BLaER1 treated with 17β-estradiol and CSF1 and Interleukin-3, amounts not matched to agents 10 nM and 100 nM (cell line): ENCODE measurements around the gene GNA12.
A peak's percentile ranks its signal among the peaks of the same experiment; 100 is the strongest.

Source experiments
- H3K27ac ChIP-seq, 11 experiments: shearing (Covaris generic); formaldehyde crosslinking; 2 replicates each; pipeline ENCODE4 v1.8.1; 2022
- H3K27me3 ChIP-seq, 11 experiments: shearing (Covaris generic); formaldehyde crosslinking; 2 replicates each; pipeline ENCODE4 v1.8.1; 2022
- H3K36me3 ChIP-seq, 11 experiments: shearing (Covaris generic); formaldehyde crosslinking; 2 replicates each; pipeline ENCODE4 v1.8.1; 2022
- H3K4me1 ChIP-seq, 10 experiments: shearing (Covaris generic); formaldehyde crosslinking; 2 replicates each; pipeline ENCODE4 v1.8.1; 2022
- H3K4me2 ChIP-seq, 11 experiments: shearing (Covaris generic); formaldehyde crosslinking; 2 replicates each; pipeline ENCODE4 v1.8.1; 2022
- H3K4me3 ChIP-seq, 10 experiments: shearing (Covaris generic); formaldehyde crosslinking; 2 replicates each; pipeline ENCODE4 v1.8.1; 2022
- H3K9ac ChIP-seq, 11 experiments: shearing (Covaris generic); formaldehyde crosslinking; 2 replicates each; pipeline ENCODE4 v1.8.1; 2022
- H3K9me3 ChIP-seq, 11 experiments: shearing (Covaris generic); formaldehyde crosslinking; replicated peaks in 1 of 11; 2 replicates each; pipeline ENCODE4 v1.8.1; 2022
- H4K20me1 ChIP-seq, 11 experiments: shearing (Covaris generic); formaldehyde crosslinking; 2 replicates each; pipeline ENCODE4 v1.8.1; 2022
- Cebpa-rat ChIP-seq, 11 experiments: shearing (Covaris generic); IDR thresholded peaks; 2 replicates each; pipeline ENCODE4 v1.8.1; 2022

The GNA12 gene, protein sequence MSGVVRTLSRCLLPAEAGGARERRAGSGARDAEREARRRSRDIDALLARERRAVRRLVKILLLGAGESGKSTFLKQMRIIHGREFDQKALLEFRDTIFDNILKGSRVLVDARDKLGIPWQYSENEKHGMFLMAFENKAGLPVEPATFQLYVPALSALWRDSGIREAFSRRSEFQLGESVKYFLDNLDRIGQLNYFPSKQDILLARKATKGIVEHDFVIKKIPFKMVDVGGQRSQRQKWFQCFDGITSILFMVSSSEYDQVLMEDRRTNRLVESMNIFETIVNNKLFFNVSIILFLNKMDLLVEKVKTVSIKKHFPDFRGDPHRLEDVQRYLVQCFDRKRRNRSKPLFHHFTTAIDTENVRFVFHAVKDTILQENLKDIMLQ

DNA sequence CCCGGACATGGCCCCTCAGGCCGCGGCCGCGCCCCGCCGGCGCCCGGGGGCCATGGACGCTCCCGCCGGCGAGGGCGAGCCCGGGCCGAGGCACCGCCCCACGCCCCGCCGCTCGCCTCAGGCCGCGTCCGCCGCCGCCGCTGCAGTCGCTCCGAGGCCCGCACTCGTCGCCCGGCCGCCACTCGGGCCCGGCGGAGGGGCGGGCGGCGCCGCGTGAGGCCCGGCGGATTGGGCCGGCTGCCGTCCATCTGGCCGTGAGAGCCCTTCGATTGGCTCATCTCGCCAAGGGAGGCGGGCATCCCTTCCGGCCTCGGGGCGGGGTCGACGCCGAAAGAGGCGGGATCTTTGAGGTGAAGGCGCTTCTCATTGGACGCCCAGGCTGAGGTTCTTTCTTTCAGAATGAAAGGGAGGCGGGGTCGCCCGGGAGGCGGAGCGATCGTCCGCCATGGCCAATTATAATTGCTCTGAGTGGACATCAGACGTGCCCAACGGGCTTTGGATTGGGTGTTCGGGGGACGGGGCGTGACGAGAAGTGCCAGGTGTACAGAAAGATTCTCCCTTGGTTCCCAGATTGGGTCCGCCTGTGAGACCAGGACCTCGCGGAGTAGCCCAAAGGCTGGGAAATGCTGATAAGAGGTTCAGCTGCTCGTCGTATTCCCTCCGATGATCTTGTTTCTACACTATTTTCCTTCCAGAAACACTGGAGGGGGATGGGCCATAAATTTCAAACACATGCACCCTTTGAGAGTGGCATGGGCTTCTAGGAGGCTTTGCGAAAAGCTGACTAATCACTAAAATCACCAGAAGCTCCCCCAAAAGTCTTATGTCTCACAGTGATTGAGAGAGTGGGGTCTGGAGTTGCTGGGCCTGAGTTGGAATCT, at the start of gene GNA12:
TSS of gene GNA12 (minus strand) at position 156 of the 881 bp plus-strand sequence. CDS start at position 9, 147 bp downstream.
- Histone ChIP-seq H3K9ac (peak within 1 kb of the TSS; percentile 90 to 95 (median 92)), H3K9me3 (peaks cover 0 to 19% (median 10%) of the 10 kb centered on the region in 11 experiments; a peak in 14 of 22 replicates), H3K27ac (peak within 1 kb of the TSS; percentile 75 to 92 (median 89)), H3K4me1 (peaks cover 41 to 49% (median 44%) of the 10 kb centered on the region in 10 experiments), H3K27me3 (no peaks in the 10 kb centered on the region), H3K4me3 (peak within 1 kb of the TSS; percentile 67 to 95 (median 87)), H4K20me1 (peaks cover 0 to 44% (median 22%) of the 10 kb centered on the region in 11 experiments; a peak in 15 of 22 replicates), H3K4me2 (peak within 1 kb of the TSS; percentile 90 to 98 (median 94)), H3K36me3 (peaks cover 0 to 36% (median 16%) of the 10 kb centered on the region in 11 experiments; a peak in 12 of 22 replicates)
- TF ChIP-seq Cebpa-rat (IDR thresholded peaks at IDR 0.05): no peak

DNA sequence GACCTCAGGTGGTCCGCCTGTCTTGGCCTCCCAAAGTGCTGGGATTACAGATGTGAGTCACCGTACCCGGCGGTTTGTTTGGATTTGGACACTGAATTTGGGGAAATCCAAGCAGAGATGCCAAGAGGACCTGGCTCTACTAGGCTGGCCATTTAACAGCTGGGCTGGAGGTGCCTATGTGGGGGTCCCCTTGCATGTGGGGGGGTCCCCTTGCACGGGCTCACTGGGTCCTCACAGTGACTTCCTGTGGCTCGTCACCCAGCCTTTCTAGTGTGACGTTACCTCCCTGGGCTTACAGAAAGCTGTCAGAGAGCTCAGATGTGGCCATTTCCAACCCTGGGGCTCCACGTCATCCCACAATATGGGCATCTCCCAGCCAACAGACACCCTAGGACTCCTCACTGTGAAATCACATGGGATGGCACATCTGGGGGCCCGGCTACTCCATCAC, 49.3 kb upstream of the GNA12 start:
- Histone ChIP-seq H3K4me3 (peak overlapping the region in 8 of 10 experiments; percentile 46 to 63 (median 52); a peak in 15 of 20 replicates), H3K36me3 (no peaks in the 10 kb centered on the region), H3K4me1 (peaks cover 25 to 67% (median 46%) of the 10 kb centered on the region in 10 experiments), H3K27me3 (no peaks in the 10 kb centered on the region), H3K9ac (peak overlapping the region in 10 of 11 experiments; percentile 2 to 81 (median 68); a peak in 18 of 22 replicates), H3K27ac (peak overlapping the region in 9 of 11 experiments; percentile 50 to 86 (median 74); a peak in 17 of 22 replicates), H3K9me3 (peaks cover 4 to 14% (median 7%) of the 10 kb centered on the region in 11 experiments; a peak in 21 of 22 replicates), H4K20me1 (no peaks in the 10 kb centered on the region), H3K4me2 (peak overlapping the region; percentile 69 to 95 (median 90))
- TF ChIP-seq Cebpa-rat (IDR thresholded peaks at IDR 0.05): no peak

DNA sequence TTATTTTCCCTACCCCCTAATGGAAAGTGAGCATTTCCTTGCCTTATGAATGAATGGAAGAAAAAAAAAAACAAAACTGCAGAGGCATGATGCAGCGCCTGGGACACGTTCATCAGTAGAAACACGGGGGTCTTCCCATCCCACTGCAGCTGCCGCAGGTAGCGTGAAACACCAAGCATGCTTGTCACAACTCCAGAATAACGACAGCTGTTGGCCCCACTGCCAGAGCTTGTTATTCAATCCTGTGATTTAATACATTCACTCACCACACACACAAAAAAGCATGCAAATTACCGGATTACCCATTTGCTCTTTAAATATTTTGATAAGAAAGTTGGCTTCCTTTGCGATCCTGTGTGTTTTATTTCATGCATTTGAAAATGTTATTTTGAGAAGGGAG, 48.4 kb upstream of the GNA12 start:
- Histone ChIP-seq H3K27ac (peak overlapping the region in 5 of 11 experiments; percentile 65 to 86 (median 83); a peak in 8 of 22 replicates), H3K9ac (peak overlapping the region in 4 of 11 experiments; percentile 25 to 81 (median 78); a peak in 7 of 22 replicates), H3K4me1 (peaks cover 25 to 71% (median 47%) of the 10 kb centered on the region in 10 experiments), H3K4me3 (no peak overlapping the region), H4K20me1 (no peaks in the 10 kb centered on the region), H3K4me2 (peak overlapping the region; percentile 69 to 95 (median 90); a peak in 20 of 22 replicates), H3K27me3 (no peaks in the 10 kb centered on the region), H3K36me3 (no peaks in the 10 kb centered on the region), H3K9me3 (peaks cover 0 to 5% (median 0%) of the 10 kb centered on the region in 11 experiments; a peak in 2 of 22 replicates)
- TF ChIP-seq Cebpa-rat (IDR thresholded peaks at IDR 0.05): no peak

- H3K4me1 ChIP-seq: peaks cover 4 to 57% (median 27%) of the 10 kb centered on the region in 10 experiments
- no peak overlapping the region for H3K27ac ChIP-seq
- H3K4me2 ChIP-seq: no peak overlapping the region; a peak in 1 of 22 replicates
- H3K27me3 ChIP-seq: peaks cover 0 to 9% (median 0%) of the 10 kb centered on the region in 11 experiments; a peak in 3 of 22 replicates
- H3K9ac ChIP-seq: no peak overlapping the region
- H3K36me3 ChIP-seq: no peaks in the 10 kb centered on the region
- TF ChIP-seq Cebpa-rat (IDR thresholded peaks at IDR 0.05): no peak
- H4K20me1 ChIP-seq: peaks cover 0 to 8% (median 0%) of the 10 kb centered on the region in 11 experiments; a peak in 1 of 22 replicates
- H3K4me3 ChIP-seq: no peak overlapping the region
- no peaks in the 10 kb centered on the region for H3K9me3 ChIP-seq
These were observed 43.7 kb upstream of the GNA12 start for GRCh38 chr7:2887816-2888215.

- Histone ChIP-seq H3K9me3 (no peaks in the 10 kb centered on the region), H3K4me2 (peak overlapping the region in 4 of 11 experiments; percentile 18 to 25 (median 22); a peak in 2 of 22 replicates), H3K27ac (no peak overlapping the region), H3K4me1 (peaks cover 0 to 57% (median 27%) of the 10 kb centered on the region in 10 experiments; a peak in 19 of 20 replicates), H3K9ac (no peak overlapping the region), H3K36me3 (no peaks in the 10 kb centered on the region), H3K27me3 (peaks cover 0 to 18% (median 0%) of the 10 kb centered on the region in 11 experiments; a peak in 4 of 22 replicates), H3K4me3 (no peak overlapping the region), H4K20me1 (peaks cover 0 to 10% (median 0%) of the 10 kb centered on the region in 11 experiments; a peak in 1 of 22 replicates)
- TF ChIP-seq Cebpa-rat (IDR thresholded peaks at IDR 0.05): no peak
These were observed 42.8 kb upstream of the GNA12 start for GRCh38 chr7:2886900-2887299.

DNA sequence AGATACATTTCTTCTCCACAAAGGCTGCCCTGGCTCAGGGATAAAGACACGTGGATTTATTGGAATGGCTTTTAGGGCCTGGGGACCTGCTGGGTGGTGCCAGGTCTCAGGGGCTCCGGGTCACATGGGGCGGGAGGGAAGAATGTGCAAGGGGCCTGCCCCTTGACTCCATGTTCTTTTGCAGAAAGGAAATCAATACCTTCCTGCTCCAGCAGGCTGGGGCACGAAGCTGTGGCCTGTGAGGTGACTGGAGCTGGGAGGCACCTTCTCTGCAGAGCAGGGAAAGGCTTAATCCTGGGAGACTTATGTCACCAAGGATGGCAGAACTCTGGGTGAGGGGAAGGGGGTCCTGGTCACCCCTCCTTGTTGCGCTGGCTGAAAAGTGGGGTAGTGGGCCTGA, 42.3 kb upstream of the GNA12 start:
- Histone ChIP-seq H3K4me3 (no peak overlapping the region), H4K20me1 (peaks cover 0 to 10% (median 0%) of the 10 kb centered on the region in 11 experiments; a peak in 1 of 22 replicates)

DNA sequence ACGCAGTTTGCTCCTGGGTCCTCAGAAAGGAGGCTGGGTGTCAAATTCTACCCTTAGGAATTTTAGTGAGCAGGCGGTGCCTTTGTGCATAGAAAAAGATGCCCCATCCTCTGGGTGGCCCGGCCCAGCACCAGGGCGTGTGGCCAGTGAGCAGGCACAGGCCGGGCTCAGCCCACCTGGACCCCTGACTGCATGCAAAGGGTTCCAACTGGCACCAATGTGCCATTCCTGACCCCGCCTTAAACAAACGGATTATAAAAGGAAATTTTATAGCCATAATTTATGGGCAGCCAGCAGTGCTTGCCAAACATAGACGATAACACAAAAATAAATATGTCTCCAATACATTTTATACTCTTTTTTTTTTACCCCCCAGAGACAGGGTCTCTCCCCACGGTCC, 40.1 kb upstream of the GNA12 start:
- Histone ChIP-seq H3K27ac (no peak overlapping the region), H3K4me3 (no peak overlapping the region), H4K20me1 (peaks cover 0 to 19% (median 0%) of the 10 kb centered on the region in 11 experiments; a peak in 2 of 22 replicates), H3K9me3 (no peaks in the 10 kb centered on the region), H3K9ac (no peak overlapping the region), H3K27me3 (peaks cover 0 to 19% (median 0%) of the 10 kb centered on the region in 11 experiments; a peak in 4 of 22 replicates), H3K4me2 (peak overlapping the region in 1 of 11 experiments; percentile 77; a peak in 1 of 22 replicates), H3K4me1 (peaks cover under 1 to 63% (median 46%) of the 10 kb centered on the region in 10 experiments), H3K36me3 (no peaks in the 10 kb centered on the region)
- TF ChIP-seq Cebpa-rat (IDR thresholded peaks at IDR 0.05): no peak

More for the DNA sequence above, 42.3 kb upstream of the GNA12 start:
- H3K27me3 ChIP-seq: peaks cover 0 to 19% (median 0%) of the 10 kb centered on the region in 11 experiments; a peak in 4 of 22 replicates
- H3K27ac ChIP-seq: no peak overlapping the region
- H3K4me1 ChIP-seq: peaks cover 0 to 58% (median 27%) of the 10 kb centered on the region in 10 experiments; a peak in 19 of 20 replicates
- H3K4me2 ChIP-seq: peak overlapping the region in 4 of 11 experiments; percentile 14 to 25 (median 20); a peak in 3 of 22 replicates
- no peak overlapping the region for H3K9ac ChIP-seq
- H3K9me3 ChIP-seq: no peaks in the 10 kb centered on the region
- H3K36me3 ChIP-seq: no peaks in the 10 kb centered on the region
- TF ChIP-seq Cebpa-rat (IDR thresholded peaks at IDR 0.05): no peak

DNA sequence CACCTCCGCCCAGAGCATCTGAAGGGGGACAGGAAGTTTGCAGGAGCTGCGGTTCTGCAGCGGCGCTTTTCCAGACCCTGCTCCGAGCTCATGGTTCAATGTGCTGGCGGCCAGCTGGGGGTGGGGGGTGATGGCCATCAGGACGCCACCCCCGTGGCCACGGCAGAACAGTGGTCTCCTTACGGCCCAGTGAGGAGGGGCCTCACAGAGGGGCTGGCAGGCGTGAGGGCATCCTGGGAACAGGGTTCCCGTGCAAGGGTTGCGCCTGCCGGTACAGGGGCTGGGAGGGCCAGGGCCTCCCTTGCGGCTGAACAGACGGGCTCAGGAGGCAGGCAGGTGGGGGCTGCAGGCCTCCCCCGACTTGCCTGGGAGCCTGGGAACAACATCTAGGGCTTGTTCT, 39.0 kb upstream of the GNA12 start:
- Histone ChIP-seq H3K27me3 (peaks cover 0 to 19% (median 0%) of the 10 kb centered on the region in 11 experiments; a peak in 4 of 22 replicates), H3K4me3 (no peak overlapping the region)
- TF ChIP-seq Cebpa-rat (IDR thresholded peaks at IDR 0.05): no peak

More for the DNA sequence above, 39.0 kb upstream of the GNA12 start:
- peak overlapping the region in 2 of 11 experiments; percentile 5 to 11; a peak in 1 of 22 replicates for H3K9ac ChIP-seq
- no peaks in the 10 kb centered on the region for H3K9me3 ChIP-seq
- peaks cover 0 to 19% (median 0%) of the 10 kb centered on the region in 11 experiments; a peak in 2 of 22 replicates for H4K20me1 ChIP-seq
- H3K4me2 ChIP-seq: peak overlapping the region in 9 of 11 experiments; percentile 36 to 77 (median 70); a peak in 18 of 22 replicates
- H3K4me1 ChIP-seq: peaks cover 10 to 74% (median 57%) of the 10 kb centered on the region in 10 experiments
- no peak overlapping the region for H3K27ac ChIP-seq
- H3K36me3 ChIP-seq: no peaks in the 10 kb centered on the region
